GM13977 (cell line): ENCODE measurements around the gene SYNDIG1.

Experiments used
- DNase-seq: peaks from one replicate; pipeline ENCODE4 v3.0.0; 2012; ENCODE audit warnings: low spot score
- CTCF ChIP-seq: IDR thresholded peaks from 2 replicates; pipeline ENCODE4 v1.5.1; 2012; ENCODE audit warnings: mild to moderate bottlenecking, control low read depth; ENCODE audit not compliant: insufficient read depth; ENCODE audit errors: extremely low read depth, missing control alignments
- in situ Hi-C: fragments of 300-500 bp; cut with MboI; formaldehyde crosslinking; loops from one replicate; pipeline ENCODE4 v1.12.0; 2022; ENCODE audit warnings: low sequenced_read_pairs, low pct_unique_long_range_greater_than_20kb, mixed read lengths, inconsistent platforms; ENCODE audit not compliant: unreplicated experiment

SYNDIG1 gene

GRCh38 chr20:24628985-24629384 lies 159.6 kb downstream of the SYNDIG1 start:
- TF ChIP-seq CTCF, result no peak
- DNase-seq, result no peak
- in situ Hi-C loops, result no loop called here

GRCh38 chr20:24629668-24630067 lies 160.2 kb downstream of the SYNDIG1 start:
- in situ Hi-C loops, result no loop called here
- no peak for DNase-seq
- no peak for TF ChIP-seq CTCF

- in situ Hi-C loops, result no loop called here
- no peak for DNase-seq
- no peak for TF ChIP-seq CTCF
Observed at GRCh38 chr20:24630486-24631172, 161.2 kb downstream of the SYNDIG1 start.

GRCh38 chr20:24631173-24631505 lies 161.7 kb downstream of the SYNDIG1 start:
- no peak for TF ChIP-seq CTCF
- in situ Hi-C loops, result no loop called here
- no peak for DNase-seq

GRCh38 chr20:24632581-24632980 lies 163.2 kb downstream of the SYNDIG1 start:
- in situ Hi-C loops, result no loop called here
- no peak for DNase-seq
- TF ChIP-seq CTCF, result no peak

- TF ChIP-seq CTCF, result no peak
- no peak for DNase-seq
- in situ Hi-C loops, result no loop called here
Observed at GRCh38 chr20:24633026-24633425, 163.6 kb downstream of the SYNDIG1 start.
